Fibroblast of skin of left quadriceps (primary cell): Measurements from ENCODE around the gene TTF1.

Experiments used
- DNase-seq, 2 experiments: peaks; one replicate each; pipeline ENCODE4 v3.0.0-alpha.2; 2013; ENCODE audit warnings: low read depth in 2 of 2

The TTF1 gene

GRCh38 chr9:132406554-132407122, at the start of gene TTF1:
Gene TTF1 (minus strand): TSS chr9:132406840. CDS start chr9:132402821, 4,019 bp downstream.
- peak; percentile 78 to 79 for DNase-seq

- no peak for DNase-seq
Measured at GRCh38 chr9:132456241-132456640, 49.6 kb upstream of the TTF1 start.

- DNase-seq: no peak
Measured at GRCh38 chr9:132451276-132451675, 44.6 kb upstream of the TTF1 start.

GRCh38 chr9:132447902-132448301, 41.3 kb upstream of the TTF1 start:
- no peak for DNase-seq

GRCh38 chr9:132447346-132447745, 40.7 kb upstream of the TTF1 start:
- no peak for DNase-seq

- DNase-seq: no peak
Measured at GRCh38 chr9:132446887-132447286, 40.2 kb upstream of the TTF1 start.

GRCh38 chr9:132443951-132444607, 37.4 kb upstream of the TTF1 start:
- DNase-seq: no peak

- DNase-seq: no peak
Measured at GRCh38 chr9:132441404-132441803, 34.8 kb upstream of the TTF1 start.

- no peak for DNase-seq
Measured at GRCh38 chr9:132440735-132441134, 34.1 kb upstream of the TTF1 start.

GRCh38 chr9:132439153-132439552, 32.5 kb upstream of the TTF1 start:
- no peak for DNase-seq

- DNase-seq: no peak
Measured at GRCh38 chr9:132434881-132435280, 28.2 kb upstream of the TTF1 start.

GRCh38 chr9:132430998-132431397, 24.4 kb upstream of the TTF1 start:
- no peak for DNase-seq

- no peak for DNase-seq
Measured at GRCh38 chr9:132426639-132427414, 20.2 kb upstream of the TTF1 start.

- DNase-seq: no peak
Measured at GRCh38 chr9:132425675-132426062, 19.0 kb upstream of the TTF1 start.

GRCh38 chr9:132424857-132425674, 18.4 kb upstream of the TTF1 start:
- DNase-seq: no peak

GRCh38 chr9:132423503-132423902, 16.9 kb upstream of the TTF1 start:
- no peak for DNase-seq

GRCh38 chr9:132422574-132422973, 15.9 kb upstream of the TTF1 start:
- DNase-seq: no peak

- no peak for DNase-seq
Measured at GRCh38 chr9:132418726-132419363, 12.2 kb upstream of the TTF1 start.

GRCh38 chr9:132415181-132415580, 8.5 kb upstream of the TTF1 start:
- no peak for DNase-seq

GRCh38 chr9:132414731-132415130, 8.1 kb upstream of the TTF1 start:
- no peak for DNase-seq

- DNase-seq: no peak
Measured at GRCh38 chr9:132413926-132414325, 7.3 kb upstream of the TTF1 start.

- DNase-seq: no peak
Measured at GRCh38 chr9:132412089-132412488, 5.4 kb upstream of the TTF1 start.
